Skeletal muscle satellite cell (primary cell): ENCODE data around the gene ROM1.

Experiments used
- H3K27me3 ChIP-seq: 2 replicates; pipeline ENCODE4 v1.7.0; 2013; ENCODE audit warnings: low read length; ENCODE audit not compliant: control insufficient read depth, insufficient read depth
- H3K36me3 ChIP-seq: 2 replicates; pipeline ENCODE4 v1.7.0; 2013; ENCODE audit warnings: mild to moderate bottlenecking, control low read depth, low read length; ENCODE audit not compliant: insufficient read depth
- H3K4me1 ChIP-seq: 2 replicates; pipeline ENCODE4 v1.7.0; 2013; ENCODE audit warnings: low read length; ENCODE audit not compliant: control insufficient read depth, insufficient read depth
- H3K4me2 ChIP-seq: 2 replicates; pipeline ENCODE4 v1.7.0; 2013; ENCODE audit warnings: mild to moderate bottlenecking, low read length
- H3K4me3 ChIP-seq: 2 replicates; pipeline ENCODE4 v1.7.0; 2013; ENCODE audit warnings: low read length
- H3K9ac ChIP-seq: 2 replicates; pipeline ENCODE4 v1.7.0; 2013; ENCODE audit warnings: mild to moderate bottlenecking, low read depth, low read length, moderate library complexity
- H3K9me3 ChIP-seq: replicated peaks from 2 replicates; pipeline ENCODE4 v1.7.0; 2013; ENCODE audit warnings: mild to moderate bottlenecking, control low read depth, low read length

The ROM1 gene

GRCh38 chr11:62603072-62603408 is 10.0 kb upstream of the ROM1 start:
- peaks cover 61% of the 10 kb centered on the region for H3K36me3 ChIP-seq
- H3K27me3 ChIP-seq: no peaks in the 10 kb centered on the region
- H3K9ac ChIP-seq: peak overlapping the region; percentile 99
- peak overlapping the region; percentile 68 for H3K4me3 ChIP-seq
- peaks cover 38% of the 10 kb centered on the region for H3K4me1 ChIP-seq
- H3K9me3 ChIP-seq: no peaks in the 10 kb centered on the region
- peak overlapping the region; percentile 85 for H3K4me2 ChIP-seq

GRCh38 chr11:62603776-62604299 is 9.2 kb upstream of the ROM1 start:
- Histone ChIP-seq H3K9ac (no peak overlapping the region), H3K4me3 (no peak overlapping the region), H3K4me1 (peaks cover 36% of the 10 kb centered on the region), H3K9me3 (no peaks in the 10 kb centered on the region), H3K27me3 (no peaks in the 10 kb centered on the region), H3K4me2 (no peak overlapping the region), H3K36me3 (peaks cover 60% of the 10 kb centered on the region)

GRCh38 chr11:62604460-62605120 is 8.5 kb upstream of the ROM1 start:
- Histone ChIP-seq H3K9ac (no peak overlapping the region), H3K4me3 (no peak overlapping the region), H3K4me1 (peaks cover 30% of the 10 kb centered on the region), H3K4me2 (no peak overlapping the region), H3K27me3 (no peaks in the 10 kb centered on the region), H3K36me3 (peaks cover 64% of the 10 kb centered on the region), H3K9me3 (no peaks in the 10 kb centered on the region)

- H3K4me2 ChIP-seq: no peak overlapping the region
- H3K27me3 ChIP-seq: no peaks in the 10 kb centered on the region
- H3K4me1 ChIP-seq: peaks cover 24% of the 10 kb centered on the region
- H3K4me3 ChIP-seq: no peak overlapping the region
- no peak overlapping the region for H3K9ac ChIP-seq
- H3K36me3 ChIP-seq: peaks cover 64% of the 10 kb centered on the region
- H3K9me3 ChIP-seq: no peaks in the 10 kb centered on the region
Measured at GRCh38 chr11:62605467-62605866, 7.6 kb upstream of the ROM1 start.

- Histone ChIP-seq H3K27me3 (no peaks in the 10 kb centered on the region), H3K4me2 (no peak overlapping the region), H3K4me3 (no peak overlapping the region), H3K36me3 (peaks cover 69% of the 10 kb centered on the region), H3K9me3 (no peaks in the 10 kb centered on the region), H3K4me1 (peaks cover 26% of the 10 kb centered on the region), H3K9ac (no peak overlapping the region)
Measured at GRCh38 chr11:62605902-62606301, 7.2 kb upstream of the ROM1 start.

- Histone ChIP-seq H3K4me3 (no peak overlapping the region), H3K9ac (no peak overlapping the region), H3K4me2 (peak overlapping the region; percentile 23), H3K4me1 (peaks cover 24% of the 10 kb centered on the region), H3K27me3 (no peaks in the 10 kb centered on the region), H3K36me3 (peaks cover 71% of the 10 kb centered on the region), H3K9me3 (no peaks in the 10 kb centered on the region)
Measured at GRCh38 chr11:62607714-62608113, 5.3 kb upstream of the ROM1 start.

- Histone ChIP-seq H3K27me3 (no peaks in the 10 kb centered on the region), H3K36me3 (peaks cover 61% of the 10 kb centered on the region), H3K4me3 (no peak overlapping the region), H3K4me2 (no peak overlapping the region), H3K4me1 (peaks cover 25% of the 10 kb centered on the region), H3K9me3 (no peaks in the 10 kb centered on the region), H3K9ac (no peak overlapping the region)
Measured at GRCh38 chr11:62608776-62609175, 4.3 kb upstream of the ROM1 start.

GRCh38 chr11:62610403-62610802 is 2.7 kb upstream of the ROM1 start:
- Histone ChIP-seq H3K27me3 (no peaks in the 10 kb centered on the region), H3K36me3 (peaks cover 46% of the 10 kb centered on the region), H3K9ac (no peak overlapping the region), H3K9me3 (no peaks in the 10 kb centered on the region), H3K4me2 (no peak overlapping the region), H3K4me1 (peaks cover 30% of the 10 kb centered on the region), H3K4me3 (no peak overlapping the region)

- H3K9ac ChIP-seq: peak overlapping the region; percentile 88
- H3K4me3 ChIP-seq: peak overlapping the region; percentile 74
- H3K27me3 ChIP-seq: no peaks in the 10 kb centered on the region
- H3K9me3 ChIP-seq: no peaks in the 10 kb centered on the region
- H3K4me1 ChIP-seq: peaks cover 30% of the 10 kb centered on the region
- peaks cover 39% of the 10 kb centered on the region for H3K36me3 ChIP-seq
- H3K4me2 ChIP-seq: peak overlapping the region; percentile 85
Measured at GRCh38 chr11:62610814-62611704, 2.0 kb upstream of the ROM1 start.

- Histone ChIP-seq H3K36me3 (peaks cover 36% of the 10 kb centered on the region), H3K4me1 (peaks cover 30% of the 10 kb centered on the region), H3K4me2 (peak overlapping the region; percentile 85), H3K4me3 (peak overlapping the region; percentile 74), H3K9me3 (no peaks in the 10 kb centered on the region), H3K9ac (peak overlapping the region; percentile 88), H3K27me3 (no peaks in the 10 kb centered on the region)
Measured at GRCh38 chr11:62611705-62612365, 1.2 kb upstream of the ROM1 start.

- peak overlapping the region; percentile 74 for H3K4me3 ChIP-seq
- peaks cover 29% of the 10 kb centered on the region for H3K36me3 ChIP-seq
- peak overlapping the region; percentile 88 for H3K9ac ChIP-seq
Measured at GRCh38 chr11:62613291-62613778, 278 bp downstream of the ROM1 start.

More at GRCh38 chr11:62613291-62613778, 278 bp downstream of the ROM1 start:
- Histone ChIP-seq H3K9me3 (no peaks in the 10 kb centered on the region), H3K4me2 (peak overlapping the region; percentile 85), H3K27me3 (no peaks in the 10 kb centered on the region), H3K4me1 (peaks cover 21% of the 10 kb centered on the region)
